ENCODE data around the gene ACAD9.

DNA sequence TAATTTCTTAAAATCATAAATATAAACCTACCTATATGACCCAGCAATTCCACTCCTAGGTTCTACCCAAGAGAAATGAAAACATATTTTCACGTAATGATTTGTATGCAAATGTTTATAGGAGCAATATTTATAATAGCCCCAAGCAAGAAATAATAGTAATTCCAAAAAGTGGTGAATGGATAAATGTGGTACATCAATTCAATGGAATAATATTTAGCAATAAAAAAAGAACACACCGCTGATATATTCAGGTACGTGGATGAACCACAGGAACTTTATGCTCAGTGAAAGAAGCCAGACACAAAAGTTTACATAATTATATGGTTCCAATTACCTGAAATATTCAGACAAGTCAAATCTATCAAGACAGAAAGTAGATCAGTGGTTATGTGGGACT is 49.9 kb downstream of the ACAD9 start:
- TF ChIP-seq, protein P1, sequence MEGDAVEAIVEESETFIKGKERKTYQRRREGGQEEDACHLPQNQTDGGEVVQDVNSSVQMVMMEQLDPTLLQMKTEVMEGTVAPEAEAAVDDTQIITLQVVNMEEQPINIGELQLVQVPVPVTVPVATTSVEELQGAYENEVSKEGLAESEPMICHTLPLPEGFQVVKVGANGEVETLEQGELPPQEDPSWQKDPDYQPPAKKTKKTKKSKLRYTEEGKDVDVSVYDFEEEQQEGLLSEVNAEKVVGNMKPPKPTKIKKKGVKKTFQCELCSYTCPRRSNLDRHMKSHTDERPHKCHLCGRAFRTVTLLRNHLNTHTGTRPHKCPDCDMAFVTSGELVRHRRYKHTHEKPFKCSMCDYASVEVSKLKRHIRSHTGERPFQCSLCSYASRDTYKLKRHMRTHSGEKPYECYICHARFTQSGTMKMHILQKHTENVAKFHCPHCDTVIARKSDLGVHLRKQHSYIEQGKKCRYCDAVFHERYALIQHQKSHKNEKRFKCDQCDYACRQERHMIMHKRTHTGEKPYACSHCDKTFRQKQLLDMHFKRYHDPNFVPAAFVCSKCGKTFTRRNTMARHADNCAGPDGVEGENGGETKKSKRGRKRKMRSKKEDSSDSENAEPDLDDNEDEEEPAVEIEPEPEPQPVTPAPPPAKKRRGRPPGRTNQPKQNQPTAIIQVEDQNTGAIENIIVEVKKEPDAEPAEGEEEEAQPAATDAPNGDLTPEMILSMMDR (IDR thresholded peaks at IDR 0.05), result no peak
- TF ChIP-seq GATA2 (CRISPR knock-in tag; IDR thresholded peaks at IDR 0.05) (no peak), TAF1 (IDR thresholded peaks at IDR 0.05; ENCODE audit: borderline replicate concordance, low read depth, low read length) (no peak), SIN3A (IDR thresholded peaks at IDR 0.05; ENCODE audit: borderline replicate concordance, low read depth, low read length) (no peak), GABPA (IDR thresholded peaks at IDR 0.05; ENCODE audit: low read depth) (no peak), EP300 (IDR thresholded peaks at IDR 0.05; ENCODE audit: borderline replicate concordance in 1 of 2, low read depth in 1 of 2, low read length in 1 of 2) (no peak), RFX5 (IDR thresholded peaks at IDR 0.05; ENCODE audit: low read length) (no peak), NFIC (IDR thresholded peaks at IDR 0.05; ENCODE audit: borderline replicate concordance) (no peak)
- TF ChIP-seq, protein P2, sequence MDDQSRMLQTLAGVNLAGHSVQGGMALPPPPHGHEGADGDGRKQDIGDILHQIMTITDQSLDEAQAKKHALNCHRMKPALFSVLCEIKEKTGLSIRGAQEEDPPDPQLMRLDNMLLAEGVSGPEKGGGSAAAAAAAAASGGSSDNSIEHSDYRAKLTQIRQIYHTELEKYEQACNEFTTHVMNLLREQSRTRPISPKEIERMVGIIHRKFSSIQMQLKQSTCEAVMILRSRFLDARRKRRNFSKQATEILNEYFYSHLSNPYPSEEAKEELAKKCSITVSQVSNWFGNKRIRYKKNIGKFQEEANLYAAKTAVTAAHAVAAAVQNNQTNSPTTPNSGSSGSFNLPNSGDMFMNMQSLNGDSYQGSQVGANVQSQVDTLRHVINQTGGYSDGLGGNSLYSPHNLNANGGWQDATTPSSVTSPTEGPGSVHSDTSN (IDR thresholded peaks at IDR 0.05), result no peak

All from SK-N-SH (cell line).